K562 (cell line): ENCODE results near the gene NMT1. TPM values are rescaled to one million over a fixed set of nuclear protein-coding genes. Genes with fewer than 3 reads are reported as not detected.

ENCODE experiments used
- ATAC-seq: fragments of 200-7000 bp; cut with Tn5 transposase; 3 replicates; pipeline ENCODE4 v1.9.1; 2020; ENCODE audit warnings: moderate library complexity
- BruUV-seq: library from RNA; stranded (reverse); fragments of 400-500 nt; replicated peaks from 2 replicates; lab custom pipeline; 2021; lab: Mats Ljungman, UMichigan
- CTCF ChIA-PET: fragments of 300-600 bp; formaldehyde crosslinking; extraction: SDS; loops from one replicate; lab custom pipeline; 2021; ENCODE audit warnings: low intra/inter-chr PET ratio; lab: Yijun Ruan, JAX
- POLR2A ChIA-PET: fragments of 300-600, 350-650 bp; sonication (Branson Sonifier 250); formaldehyde crosslinking; extraction: SDS; loops from one replicate; lab custom pipeline; 2021; ENCODE audit warnings: antibody characterized with exemption, inconsistent platforms; lab: Yijun Ruan, JAX
- DNase-seq, 4 experiments: peaks; one replicate each; pipeline versions ENCODE4 v3.0.0 to v3.0.0-alpha.2; 2011 to 2018; ENCODE audit warnings: low spot score in 3 of 4, mixed read lengths in 3 of 4; ENCODE audit errors: extremely low read depth in 1 of 4
- FAIRE-seq: peaks from 2 replicates; lab custom pipeline; 2011; peaks lifted over from hg19 to GRCh38; lab: Jason Lieb, UNC
- H2AFZ ChIP-seq: 2 replicates; pipeline ENCODE4 v1.6.0; 2011; ENCODE audit warnings: low read depth, low read length, control low read depth, inconsistent platforms
- H3K27ac ChIP-seq: fragments of 200-600 bp; 3 replicates; pipeline ENCODE4 v1.8.0; 2011; ENCODE audit warnings: low read depth, mild to moderate bottlenecking, control low read depth, inconsistent platforms, low read length, moderate library complexity, mixed read lengths; ENCODE audit errors: extremely low read depth
- H3K27me3 ChIP-seq, 2 experiments: fragments of 300-600 bp in 1 of 2; 2 replicates in 1 of 2; 3 replicates in 1 of 2; pipeline versions ENCODE4 v1.6.0 to v1.8.0; 2011; ENCODE audit warnings: inconsistent platforms in 2 of 2, low read length in 2 of 2, mild to moderate bottlenecking in 1 of 2, mixed read lengths in 1 of 2, moderate library complexity in 1 of 2; ENCODE audit not compliant: control insufficient read depth in 2 of 2, insufficient read depth in 2 of 2
- H3K36me3 ChIP-seq: fragments of 300-600 bp; 3 replicates; pipeline ENCODE4 v1.8.0; 2011; ENCODE audit warnings: mild to moderate bottlenecking, low read length, inconsistent platforms; ENCODE audit not compliant: control insufficient read depth, insufficient read depth
- H3K4me1 ChIP-seq, 2 experiments: fragments of 200-600 bp in 1 of 2; replicated peaks in 1 of 2; 2 replicates in 1 of 2; 3 replicates in 1 of 2; pipeline versions ENCODE4 v1.5.1 to v1.8.0; 2011; ENCODE audit warnings: inconsistent platforms in 2 of 2, low read length in 2 of 2, mild to moderate bottlenecking in 1 of 2, mixed read lengths in 1 of 2, moderate library complexity in 1 of 2; ENCODE audit not compliant: control insufficient read depth in 2 of 2, insufficient read depth in 2 of 2
- H3K4me2 ChIP-seq: 2 replicates; pipeline ENCODE4 v1.6.1; 2011; ENCODE audit warnings: low read length, control low read depth, inconsistent platforms, mixed read lengths; ENCODE audit not compliant: insufficient read depth
- H3K4me3 ChIP-seq: fragments of 200-600 bp; sonication (generic), shearing (Covaris generic); 2 replicates; pipeline ENCODE4 v1.5.1; 2016; ENCODE audit warnings: control low read depth, inconsistent platforms
- H3K79me2 ChIP-seq: fragments of 200-600 bp; 3 replicates; pipeline ENCODE4 v1.8.0; 2011; ENCODE audit warnings: low read length, inconsistent platforms; ENCODE audit not compliant: control insufficient read depth, insufficient read depth
- H3K9ac ChIP-seq, 2 experiments: 2 replicates each; pipeline versions ENCODE4 v1.6.0 to v1.6.1; 2011; ENCODE audit warnings: low read depth in 2 of 2, low read length in 2 of 2, control low read depth in 1 of 2, inconsistent platforms in 1 of 2, mild to moderate bottlenecking in 1 of 2, mixed read lengths in 1 of 2; ENCODE audit not compliant: insufficient read depth in 1 of 2
- H3K9me1 ChIP-seq: one replicate; pipeline ENCODE4 v1.6.0; 2011; ENCODE audit warnings: inconsistent platforms, mild to moderate bottlenecking, low read length, moderate library complexity; ENCODE audit not compliant: control insufficient read depth, insufficient read depth
- H3K9me3 ChIP-seq: replicated peaks from 2 replicates; pipeline ENCODE4 v1.5.1; 2011; ENCODE audit warnings: low read depth, low read length, inconsistent platforms; ENCODE audit not compliant: control insufficient read depth, insufficient read depth
- H4K20me1 ChIP-seq: replicated peaks from 2 replicates; pipeline ENCODE4 v1.6.1; 2011; ENCODE audit warnings: low read length, inconsistent platforms, mixed read lengths; ENCODE audit not compliant: control insufficient read depth, insufficient read depth
- CEBPZ ChIP-seq: fragments of 150-350 bp; IDR thresholded peaks from 2 replicates; pipeline ENCODE4 v1.6.1; 2014; ENCODE audit warnings: low read depth, mild to moderate bottlenecking, low read length, borderline replicate concordance
- CLOCK ChIP-seq: fragments of 250-450 bp; sonication (Bioruptor Pico); IDR thresholded peaks from 2 replicates; pipeline ENCODE4 v1.4.0; 2020; ENCODE audit warnings: mild to moderate bottlenecking, moderate library complexity, borderline replicate concordance
- FOXA1 ChIP-seq: fragments of 450-650 bp; IDR thresholded peaks from 2 replicates; pipeline ENCODE4 v1.6.1; 2016; ENCODE audit warnings: mild to moderate bottlenecking, borderline replicate concordance
- HEY1 ChIP-seq: fragments of 250-450 bp; sonication (Bioruptor Pico); IDR thresholded peaks from 2 replicates; pipeline ENCODE4 v1.5.0; 2020; ENCODE audit warnings: mild to moderate bottlenecking, moderate library complexity, borderline replicate concordance
- PHF20 ChIP-seq: fragments of 450-650 bp; IDR thresholded peaks from 2 replicates; pipeline ENCODE4 v1.6.1; 2018; ENCODE audit not compliant: partially characterized antibody
- PTRF ChIP-seq: fragments of 450-650 bp; IDR thresholded peaks from 2 replicates; pipeline ENCODE4 v1.6.1; 2016; ENCODE audit warnings: mild to moderate bottlenecking, missing genetic modification characterization, missing compliant biosample characterization
- RBFOX2 ChIP-seq: fragments of 200-400 bp; formaldehyde crosslinking; IDR thresholded peaks from 2 replicates; pipeline ENCODE4 v1.6.1; 2017; ENCODE audit warnings: low read depth, mild to moderate bottlenecking, low read length, moderate library complexity
- RBM15 ChIP-seq: fragments of 200-400 bp; formaldehyde crosslinking; IDR thresholded peaks from 2 replicates; pipeline ENCODE4 v1.6.1; 2018; ENCODE audit warnings: mild to moderate bottlenecking, low read length, moderate library complexity; ENCODE audit not compliant: insufficient read depth
- RHOXF2B ChIP-seq: fragments of 250-450 bp; sonication (Bioruptor Pico); conservative IDR thresholded peaks from 2 replicates; pipeline ENCODE4 v1.5.1; 2021
- TRIM24 ChIP-seq, 2 experiments: fragments of 450-650 bp; IDR thresholded peaks; 2 replicates each; pipeline ENCODE4 v1.6.1; 2016
- TSC22D4 ChIP-seq: fragments of 450-650 bp; IDR thresholded peaks from 2 replicates; pipeline ENCODE4 v1.6.1; 2016; ENCODE audit warnings: missing genetic modification characterization, missing biosample characterization, control low read depth
- ZBTB2 ChIP-seq: fragments of 450-650 bp; IDR thresholded peaks from 2 replicates; pipeline ENCODE4 v1.6.1; 2016; ENCODE audit warnings: antibody characterized with exemption
- whole genome bisulfite sequencing: fragments of 100-300 bp; shearing (Covaris generic); methylation state at CpG from one replicate; pipeline ENCODE4 v1.1.6; 2016; ENCODE audit warnings: low coverage, mixed read lengths; ENCODE audit not compliant: insufficient coverage; ENCODE audit errors: missing lambda C conversion rate; 5-methylcytosine and 5-hydroxymethylcytosine counted together
- in situ Hi-C: fragments of 300-500 bp; cut with MboI; formaldehyde crosslinking; loops from 4 replicates; pipeline ENCODE4 v1.15.0; 2018; ENCODE audit warnings: inconsistent platforms, mixed read lengths
- intact Hi-C: fragments of 100-400 bp; cut with micrococcal nuclease; formaldehyde crosslinking; loops from 2 replicates; pipeline ENCODE4 v1.14.2; 2022
- polyA plus RNA-seq, 8 experiments: library from polyadenylated mRNA; depleted of rRNA in 4 of 8; stranded (reverse) in 5 of 8; unstranded in 3 of 8; fragments of >200 nt; fragmentation: Nextera tagmentation in 2 of 8; fragmentation: Illumina TruSeq in 1 of 8; extraction: Ambion mirVana in 2 of 8; extraction: Trizol in 1 of 8; gene quantifications; 2 replicates each; pipeline versions ENCODE4 v1.2.1 to v1.2.3, GENCODE V29; 2011 to 2014; ENCODE audit warnings: inconsistent platforms in 1 of 8, missing spikeins in 1 of 8
- total RNA-seq, 7 experiments: library from RNA; depleted of rRNA in 6 of 7; stranded (reverse); fragments of >200 nt in 6 of 7; fragmentation: Illumina TruSeq in 2 of 7; extraction: Trizol in 2 of 7; gene quantifications; 2 replicates each; pipeline versions ENCODE4 v1.2.1 to v1.2.3, GENCODE V29; 2011 to 2021; ENCODE audit warnings: low replicate concordance in 1 of 7

NMT1 gene
- total and polyA plus RNA-seq, 9 of the 15 experiments (the other 6 are each of a cell fraction or from before 2014, with no cell fraction given), result 86.7 to 569 (median 213) TPM

- TF ChIP-seq PHF20 (no peak), ZBTB2 (no peak), CLOCK (no peak), HEY1 (CRISPR knock-in tag) (no peak), TSC22D4 (tag) (no peak), RBM15 (no peak), FOXA1 (no peak), CEBPZ (no peak), PTRF (tag) (no peak), TRIM24 (IDR thresholded peaks at IDR 0.05) (no peak), RBFOX2 (no peak), RHOXF2B (CRISPR knock-in tag) (no peak)
- no peak for FAIRE-seq
- POLR2A ChIA-PET, result interaction anchor here (0.6 to 10.5 kb wide), 3 partner anchors 13 to 343 kb away, joined by 3 to 62 read pairs (median 3); partner anchors contain the start of gene NMT1
These were observed 20.1 kb downstream of the NMT1 start for GRCh38 chr17:45081047-45081703.

More at GRCh38 chr17:45081047-45081703, 20.1 kb downstream of the NMT1 start:
- H3K27me3 ChIP-seq, result no peaks in the 10 kb centered on the region
- no peak for DNase-seq
- no peaks in the 10 kb centered on the region for H3K4me1 ChIP-seq
- in situ Hi-C loops, result no loop called here
- no TSS peak for BruUV-seq
- ATAC-seq, result no peak
- H3K36me3 ChIP-seq, result peaks cover 76% of the 10 kb centered on the region
- no peak overlapping the region for H3K4me3 ChIP-seq
- no peaks in the 10 kb centered on the region for H4K20me1 ChIP-seq
- no peak overlapping the region for H2AFZ ChIP-seq
- intact Hi-C loops, result no loop called here
- H3K4me2 ChIP-seq, result no peak overlapping the region
- no peak overlapping the region for H3K9ac ChIP-seq
- 100% methylated on average over 6 of the region's 6 CpGs for WGBS
- no peak overlapping the region for H3K27ac ChIP-seq
- H3K9me1 ChIP-seq, result no peaks in the 10 kb centered on the region
- peaks cover 42% of the 10 kb centered on the region for H3K79me2 ChIP-seq
- no peaks in the 10 kb centered on the region for H3K9me3 ChIP-seq
- CTCF ChIA-PET, result no interaction called here
